Heart left ventricle (tissue), 16 donors: ENCODE data around the gene RSPH1. TPM values are rescaled to one million over a fixed set of nuclear protein-coding genes. Genes with fewer than 3 reads are reported as not detected.

ENCODE experiments used
- ATAC-seq, 4 donors: fragments of 200-7000 bp; cut with Tn5 transposase; one replicate each; pipeline ENCODE4 v1.9.1; 2020 to 2022; ENCODE audit warnings: moderate library complexity in 4 of 4, mild to moderate bottlenecking in 3 of 4, moderate number of reproducible peaks in 1 of 4
- DNase-seq, 5 donors: peaks; one replicate each; pipeline ENCODE4 v3.0.0-alpha.2; 2020
- H3K27ac ChIP-seq, 12 donors: fragments of 200-600 bp; sonication (generic) in 4 of 12; one replicate each; pipeline versions ENCODE4 v1.5.0 to v1.8.0; 2016 to 2022; ENCODE audit warnings: mild to moderate bottlenecking in 2 of 12
- H3K27me3 ChIP-seq, 9 donors: fragments of 200-600 bp; sonication (generic) in 2 of 9; one replicate each; pipeline versions ENCODE4 v1.5.1 to v1.8.0; 2016 to 2022; ENCODE audit warnings: mild to moderate bottlenecking in 3 of 9
- H3K36me3 ChIP-seq, 9 donors: fragments of 200-600 bp; sonication (generic) in 2 of 9; one replicate each; pipeline versions ENCODE4 v1.5.0 to v1.8.0; 2018 to 2022; ENCODE audit warnings: mild to moderate bottlenecking in 2 of 9
- H3K4me1 ChIP-seq, 12 donors: fragments of 200-600 bp; sonication (generic) in 4 of 12; one replicate each; pipeline versions ENCODE4 v1.5.0 to v1.8.0; 2016 to 2022; ENCODE audit warnings: mild to moderate bottlenecking in 3 of 12
- H3K4me3 ChIP-seq, 12 donors: fragments of 200-600 bp; sonication (generic) in 4 of 12; one replicate each; pipeline versions ENCODE4 v1.5.0 to v1.8.0; 2017 to 2022; ENCODE audit warnings: mild to moderate bottlenecking in 9 of 12, moderate library complexity in 4 of 12
- H3K9me3 ChIP-seq, 12 donors: fragments of 200-600 bp; sonication (generic) in 4 of 12; one replicate each; pipeline versions ENCODE4 v1.5.0 to v1.8.0; 2016 to 2022; ENCODE audit warnings: mild to moderate bottlenecking in 1 of 12
- CTCF ChIP-seq, 12 donors: fragments of 200-600 bp; sonication (generic) in 4 of 12; IDR thresholded peaks; one replicate each; pipeline versions ENCODE4 v1.5.0 to v1.8.0; 2018 to 2022; ENCODE audit warnings: antibody characterized with exemption in 12 of 12, mild to moderate bottlenecking in 5 of 12
- POLR2A ChIP-seq, 2 donors: fragments of 450-650 bp; IDR thresholded peaks; one replicate each; pipeline ENCODE4 v1.6.1; 2017; ENCODE audit warnings: antibody characterized with exemption in 2 of 2, mild to moderate bottlenecking in 2 of 2, moderate library complexity in 2 of 2
- WGBS, 4 donors: extraction: QIAGEN DNeasy Blood & Tissue Kit in 2 of 4; methylation state at CpG; one replicate each; pipeline versions ENCODE4 v1.1.5 to v1.1.7; 2013 to 2018; 5-methylcytosine and 5-hydroxymethylcytosine counted together
- intact Hi-C, 10 donors: fragments of 100-400 bp; cut with DNase I; formaldehyde crosslinking; loops; one replicate each; pipeline versions ENCODE4 v1.11.1 to v1.14.2; 2022
- polyA plus RNA-seq, 2 donors: library from polyadenylated mRNA; stranded (reverse); fragments of 200-250 nt; gene quantifications; one replicate each; pipeline ENCODE4 v1.2.3, GENCODE V29; 2013
- total RNA-seq, 9 donors: library from RNA; depleted of rRNA in 2 of 9; stranded (reverse); fragments of >200 nt in 2 of 9; fragmentation: NEBNext Ultra II Directional in 3 of 9; extraction: Animal tissue kit (Norgen Biotek cat#: 25700) in 3 of 9; gene quantifications; one replicate each; pipeline versions ENCODE4 v1.1.0 to v1.2.4, GENCODE V29; 2016 to 2023
- donor health status: ischemic (EF 13 %, LVEDD 7.1; RV severe dilation, severe dysfunction).
- donor health status: healthy with polysubstance abuse.
- donor health status: DM: no; HTN: yes; CAD: no.
- donor health status: DM: no; HTN: no; CAD: no.
- donor health status: ischemic (EF 25% LVEDD 6.9; RV normal size, moderate dysfunction).
- donor health status: ischemic (EF 25% LVEDD 5.7; RV mildly dilated, moderate dysfunction).
- donor health status: healthy.
- donor health status: DM: yes; HTN: yes; CAD: no.
- donor health status: ischemic (EF 35%, LVEDD 5.7; RV mildly dilated, moderate dysfunction).
- donor health status: nonischemic (EF 11% LVEDD 7.7; RV severe dilation, severe dysfunction).
- donor health status: DM: yes; HTN: yes; CAD: no.
- donor health status: PGD.
- donor health status: ischemic (EF 29% LVEDD 5.4; RV normal size, mild dysfunction).
- donor health status: nonischemic (EF 23%, LVEDD 6.1; RV moderate dilation, normal function).

RSPH1 gene
- total and polyA plus RNA-seq, 11 donors: 0.11 to 0.18 TPM; not detected in 9

- TF ChIP-seq CTCF (IDR thresholded peaks at IDR 0.05) (no peak), POLR2A (IDR thresholded peaks at IDR 0.05) (no peak)
- H3K4me3 ChIP-seq: no peak overlapping the region
- H3K27ac ChIP-seq: no peak overlapping the region
- DNase-seq (no peak), ATAC-seq (no peak)
- H3K36me3 ChIP-seq: no peaks in the 10 kb centered on the region
- 49 to 69% (median 59%) methylated on average over 5 of the region's 5 CpGs for WGBS, 4 donors
- no peaks in the 10 kb centered on the region for H3K9me3 ChIP-seq
- peaks cover 0 to 11% (median 0%) of the 10 kb centered on the region in 9 donors for H3K27me3 ChIP-seq
- H3K4me1 ChIP-seq: no peaks in the 10 kb centered on the region
- intact Hi-C loops: loop anchor here in 1 of 10 donors (10.0 kb wide), 1 partner anchor 228 kb away; no protein-coding TSS in a partner anchor
These were observed 9.5 kb downstream of the RSPH1 start for GRCh38 chr21:42486531-42486930.

- Histone ChIP-seq H3K27ac (no peak overlapping the region), H3K9me3 (no peaks in the 10 kb centered on the region), H3K27me3 (peaks cover 0 to 11% (median 0%) of the 10 kb centered on the region in 9 donors), H3K4me1 (no peaks in the 10 kb centered on the region), H3K4me3 (no peak overlapping the region), H3K36me3 (no peaks in the 10 kb centered on the region)
- DNase-seq (no peak), ATAC-seq (no peak)
- no peak for TF ChIP-seq POLR2A (IDR thresholded peaks at IDR 0.05)
- TF ChIP-seq CTCF (IDR thresholded peaks at IDR 0.05): no peak
- intact Hi-C loops: loop anchor here in 1 of 10 donors (10.0 kb wide), 1 partner anchor 229 kb away; no protein-coding TSS in a partner anchor
- 87 to 91% (median 88%) methylated on average over 6 of the region's 6 CpGs for WGBS, 4 donors
These were observed 10.0 kb downstream of the RSPH1 start for GRCh38 chr21:42486072-42486471.

GRCh38 chr21:42484966-42485365 lies 11.1 kb downstream of the RSPH1 start:
- intact Hi-C loops: loop anchor here in 1 of 10 donors (10.0 kb wide), 1 partner anchor 230 kb away; no protein-coding TSS in a partner anchor
- Histone ChIP-seq H3K36me3 (no peaks in the 10 kb centered on the region), H3K4me1 (no peaks in the 10 kb centered on the region), H3K27ac (no peak overlapping the region), H3K4me3 (no peak overlapping the region), H3K9me3 (no peaks in the 10 kb centered on the region), H3K27me3 (peaks cover 0 to 11% (median 0%) of the 10 kb centered on the region in 9 donors)
- no peak for DNase-seq
- TF ChIP-seq POLR2A (IDR thresholded peaks at IDR 0.05): no peak
- TF ChIP-seq CTCF (IDR thresholded peaks at IDR 0.05): no peak
- WGBS, 4 donors: 75 to 86% (median 80%) methylated on average over 7 of the region's 7 CpGs
- ATAC-seq: no peak

GRCh38 chr21:42481169-42481568 lies 14.9 kb downstream of the RSPH1 start:
- intact Hi-C loops: loop anchor here in 1 of 10 donors (10.0 kb wide), 1 partner anchor 234 kb away; no protein-coding TSS in a partner anchor
- TF ChIP-seq POLR2A (IDR thresholded peaks at IDR 0.05) (no peak), CTCF (IDR thresholded peaks at IDR 0.05) (no peak)
- Histone ChIP-seq H3K9me3 (no peaks in the 10 kb centered on the region), H3K4me1 (no peaks in the 10 kb centered on the region), H3K27ac (no peak overlapping the region), H3K4me3 (no peak overlapping the region), H3K36me3 (no peaks in the 10 kb centered on the region), H3K27me3 (peaks cover 0 to 3% (median 0%) of the 10 kb centered on the region in 9 donors)
- WGBS, 4 donors: 89 to 95% (median 90%) methylated on average over 4 of the region's 4 CpGs
- ATAC-seq (no peak), DNase-seq (no peak)
